Esophagus squamous epithelium (tissue), 4 donors: ENCODE data around the gene HPCAL1.

Experiments used
- CTCF ChIP-seq, 6 experiments: fragments of 450-650 bp in 4 of 6; fragments of 200-600 bp in 2 of 6; sonication (generic) in 2 of 6; IDR thresholded peaks; one replicate each; pipeline ENCODE4 v1.5.1; 2016 to 2019; ENCODE audit warnings: antibody characterized with exemption in 6 of 6, mild to moderate bottlenecking in 4 of 6, moderate library complexity in 4 of 6
- POLR2A ChIP-seq, 4 donors: fragments of 450-650 bp; IDR thresholded peaks; one replicate each; pipeline ENCODE4 v1.6.1; 2017; ENCODE audit warnings: antibody characterized with exemption in 4 of 4, mild to moderate bottlenecking in 4 of 4, moderate library complexity in 3 of 4

GRCh38 chr2:10476723-10477442, 174.2 kb downstream of the HPCAL1 start:
- no peak for TF ChIP-seq POLR2A (IDR thresholded peaks at IDR 0.05)
- no peak for TF ChIP-seq CTCF (IDR thresholded peaks at IDR 0.05)
